ENCODE measurements around the gene C17orf50.

The C17orf50 gene

GRCh38 chr17:35757243-35757642 is 3.4 kb upstream of the C17orf50 start:
- no peak for DNase-seq

DNA sequence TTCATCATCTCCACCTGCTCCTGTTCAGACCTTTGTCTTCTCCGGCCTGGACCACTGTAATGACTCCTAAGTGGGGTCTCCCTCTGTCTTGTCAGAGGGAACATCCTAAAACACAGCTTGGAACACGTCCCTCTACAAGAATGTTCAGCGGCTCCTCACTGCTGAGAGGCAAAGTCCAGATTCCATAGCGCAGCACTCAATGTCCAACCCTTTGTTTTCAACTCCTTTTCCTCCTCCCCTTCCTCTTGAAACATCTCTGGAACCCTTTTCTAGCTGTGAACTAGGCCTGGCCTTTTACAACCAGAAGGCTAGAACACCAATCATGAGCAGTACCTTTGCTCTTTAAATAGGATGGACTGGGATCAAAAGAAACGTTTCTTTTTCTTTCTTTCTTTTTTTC is 914 bp downstream of the C17orf50 start:
- DNase-seq: no peak

DNA sequence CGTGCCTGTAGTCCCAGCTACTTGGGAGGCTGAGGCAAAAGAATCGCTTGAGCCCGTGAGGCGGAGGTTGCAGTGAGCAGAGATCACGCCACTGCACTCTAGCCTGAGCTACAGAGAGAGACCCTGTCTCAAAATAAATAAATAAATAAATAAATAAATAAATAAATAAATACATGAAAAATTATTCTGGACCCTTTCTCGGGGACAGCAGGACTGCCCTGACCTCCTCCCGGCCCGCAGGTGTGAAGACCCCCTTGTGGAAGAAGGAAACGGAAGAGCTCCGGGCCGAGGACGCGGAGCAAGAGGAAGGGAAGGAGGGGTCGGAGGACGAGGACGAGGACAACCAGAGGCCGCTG is 3.1 kb downstream of the C17orf50 start:
- no peak for DNase-seq

GRCh38 chr17:35764123-35764991 is 3.7 kb downstream of the C17orf50 start:
- no peak for DNase-seq

DNA sequence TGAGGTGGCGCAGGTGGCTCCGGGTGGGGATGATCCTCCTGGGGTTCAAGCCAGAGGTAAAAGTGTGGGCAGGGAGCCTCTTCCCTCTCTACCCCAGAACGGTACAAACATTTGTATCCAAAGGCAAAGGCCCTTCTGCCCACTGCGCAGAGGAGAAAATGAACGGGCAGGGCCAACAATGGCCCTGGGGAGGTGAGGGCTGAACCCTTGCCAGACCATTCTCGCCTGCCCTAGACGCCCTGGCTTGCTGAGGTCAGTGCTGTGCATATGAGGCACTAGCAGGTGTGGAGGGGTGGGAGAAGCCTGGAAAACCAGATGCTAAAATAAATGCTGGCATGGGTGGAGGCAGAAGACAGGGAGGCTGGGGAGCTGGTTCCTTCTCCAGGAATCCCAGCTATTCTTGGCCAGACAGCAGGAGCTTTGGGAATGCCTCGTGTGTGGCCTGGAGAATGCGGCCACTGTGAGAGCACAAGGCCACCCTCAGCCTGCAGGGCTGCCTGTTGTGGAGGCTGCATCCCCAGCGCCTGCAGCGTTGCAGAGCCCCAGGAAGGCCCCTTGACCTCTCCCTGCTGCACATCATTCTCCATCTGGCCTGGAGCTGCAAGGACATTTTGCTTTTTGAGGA is 4.5 kb downstream of the C17orf50 start:
- DNase-seq: no peak

DNA sequence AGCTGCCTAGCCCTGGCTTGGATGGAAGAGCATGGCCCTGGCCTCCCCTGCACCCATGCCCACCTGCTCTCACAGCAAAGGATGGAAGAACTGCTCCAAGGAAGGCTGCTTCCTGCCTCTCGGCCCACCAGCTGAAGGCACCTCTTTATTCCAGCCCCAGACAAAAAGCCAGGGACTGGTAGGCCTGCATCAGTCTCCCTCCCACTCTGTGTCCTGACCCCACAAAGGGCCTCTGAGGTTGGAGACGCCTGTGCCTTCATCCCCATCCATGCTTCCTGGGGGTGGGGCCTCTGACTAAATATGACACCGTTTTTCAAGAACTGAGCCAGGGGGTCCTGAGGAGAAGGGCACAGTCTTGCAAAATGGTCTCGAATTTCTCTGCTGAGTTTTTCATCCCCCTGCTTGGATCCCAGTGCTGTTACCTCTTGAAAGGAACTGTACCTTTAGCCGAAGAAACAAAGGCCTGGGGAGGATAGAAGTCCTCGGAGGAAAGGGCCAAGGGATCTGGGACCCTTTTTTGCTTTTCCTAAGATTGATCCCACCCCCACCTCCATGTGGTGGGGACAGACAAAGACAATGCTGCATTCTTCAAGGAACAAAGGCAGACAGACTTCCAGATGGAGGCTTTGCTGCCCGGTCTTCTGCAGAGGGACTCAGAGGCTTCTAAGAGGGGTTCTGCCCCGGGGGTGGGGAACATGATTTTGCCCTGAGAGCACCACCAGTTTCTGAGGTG is 5.2 kb downstream of the C17orf50 start:
- DNase-seq: no peak

GRCh38 chr17:35766489-35766877 is 5.8 kb downstream of the C17orf50 start:
- DNase-seq: no peak

DNA sequence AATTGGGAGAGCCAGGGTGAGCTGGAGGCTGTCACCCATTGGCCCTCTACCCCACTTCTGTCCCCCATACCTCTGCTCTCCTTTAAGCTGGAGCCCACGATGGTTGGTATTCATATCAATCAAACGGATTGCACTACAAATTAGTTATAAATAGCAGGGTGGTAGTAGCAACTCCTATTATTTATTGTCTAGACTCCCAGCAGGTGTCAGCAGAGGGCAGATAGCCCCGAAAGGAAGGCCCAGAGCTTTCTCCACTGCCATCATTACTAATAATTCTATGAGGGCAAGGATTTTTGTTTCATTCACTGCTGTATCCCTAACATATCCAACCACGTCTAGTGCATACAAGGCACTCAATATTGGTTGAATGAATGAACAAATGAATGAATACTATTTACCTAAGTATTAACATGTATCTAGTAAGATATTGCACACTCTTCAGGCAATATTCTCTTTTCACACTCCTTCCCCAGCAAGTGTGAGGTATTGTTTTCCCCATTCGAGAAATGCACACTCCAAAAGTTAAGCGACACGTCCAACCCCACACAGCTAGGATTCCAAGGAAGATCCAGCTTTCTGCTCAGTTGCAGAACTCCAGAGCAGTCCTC is 6.3 kb downstream of the C17orf50 start:
- no peak for DNase-seq

DNA sequence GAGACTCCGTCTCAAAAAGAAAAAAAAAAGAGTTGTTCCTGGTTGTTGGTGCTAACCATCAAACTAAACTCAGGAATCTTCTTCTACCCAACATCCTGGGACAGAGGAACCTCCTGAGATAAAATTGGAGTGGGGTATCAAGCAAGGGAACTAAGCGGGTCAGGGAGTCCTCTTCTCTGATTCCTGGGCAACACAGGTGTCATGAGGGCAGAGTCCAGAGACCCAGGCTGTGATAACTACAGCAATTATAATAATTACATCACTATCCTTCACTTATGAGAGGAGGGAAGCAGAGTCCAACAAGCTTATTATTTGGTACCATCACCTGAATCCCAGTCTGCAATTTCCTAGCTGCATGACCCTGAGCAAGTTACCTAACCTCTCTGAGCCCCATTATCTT is 8.1 kb downstream of the C17orf50 start:
- no peak for DNase-seq

- DNase-seq: no peak
Measured at GRCh38 chr17:35769895-35770486, 9.3 kb downstream of the C17orf50 start.

DNA sequence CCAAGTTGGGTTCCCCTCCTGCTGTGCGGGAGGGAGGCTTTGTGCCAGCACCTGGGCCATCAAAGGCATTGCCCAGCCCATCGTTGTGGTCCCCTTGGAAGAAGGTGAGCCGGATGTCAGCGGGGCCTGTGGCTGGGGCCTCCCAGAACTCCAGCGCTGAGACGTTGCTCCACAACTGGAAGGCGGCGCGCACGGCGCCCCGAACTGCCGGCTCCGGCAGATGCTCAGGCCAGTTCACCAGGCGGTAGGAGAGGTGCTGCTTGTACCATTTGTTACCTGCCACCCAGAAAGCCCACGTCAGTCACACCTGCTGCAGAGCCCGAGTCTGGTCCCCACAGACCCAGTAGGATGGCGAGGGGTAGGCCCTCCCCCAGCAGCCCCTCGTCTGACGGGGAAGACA is 12.4 kb downstream of the C17orf50 start:
- DNase-seq: no peak

GRCh38 chr17:35773679-35774425 is 13.2 kb downstream of the C17orf50 start:
- no peak for DNase-seq

GRCh38 chr17:35774499-35774898 is 13.8 kb downstream of the C17orf50 start:
- no peak for DNase-seq

DNA sequence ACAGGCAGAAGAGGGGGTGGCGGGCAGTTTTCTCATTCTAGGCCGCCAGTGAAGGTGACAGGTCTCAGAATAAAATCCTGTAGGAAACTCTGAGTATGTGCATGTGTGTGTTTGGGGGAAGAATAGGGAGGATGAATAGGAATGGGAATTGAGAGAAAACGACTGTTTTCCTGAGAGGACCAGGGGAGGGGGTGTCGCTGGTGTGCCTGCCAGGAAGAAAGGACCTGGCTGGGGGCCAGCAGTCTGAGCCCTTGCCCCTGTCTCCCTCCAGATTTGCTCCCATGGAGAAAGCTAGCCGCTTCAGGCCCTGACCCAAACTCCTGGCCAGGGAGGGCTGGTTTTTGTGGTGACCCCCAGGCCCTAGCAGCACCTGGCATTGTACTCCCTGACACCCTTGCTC is 14.4 kb downstream of the C17orf50 start:
- DNase-seq: no peak

DNA sequence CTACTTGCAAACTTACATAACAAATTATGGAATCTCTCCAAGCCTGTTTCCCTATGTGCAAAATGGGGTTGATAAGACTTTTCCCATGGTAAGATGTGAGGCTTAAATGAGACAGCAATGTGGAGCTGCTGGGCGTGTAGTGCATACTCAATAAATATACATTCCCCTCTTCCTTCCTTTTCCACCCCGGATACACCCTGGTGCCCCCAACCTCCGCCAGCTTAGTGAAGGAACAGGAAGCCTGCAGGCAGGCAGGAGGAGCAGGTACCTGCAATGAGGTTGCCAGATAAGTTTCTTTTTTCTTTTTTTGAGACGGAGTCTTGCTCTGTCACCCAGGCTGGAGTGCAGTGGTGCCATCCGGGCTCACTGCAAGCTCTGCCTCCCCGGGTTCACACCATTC is 14.9 kb downstream of the C17orf50 start:
- DNase-seq: no peak

DNA sequence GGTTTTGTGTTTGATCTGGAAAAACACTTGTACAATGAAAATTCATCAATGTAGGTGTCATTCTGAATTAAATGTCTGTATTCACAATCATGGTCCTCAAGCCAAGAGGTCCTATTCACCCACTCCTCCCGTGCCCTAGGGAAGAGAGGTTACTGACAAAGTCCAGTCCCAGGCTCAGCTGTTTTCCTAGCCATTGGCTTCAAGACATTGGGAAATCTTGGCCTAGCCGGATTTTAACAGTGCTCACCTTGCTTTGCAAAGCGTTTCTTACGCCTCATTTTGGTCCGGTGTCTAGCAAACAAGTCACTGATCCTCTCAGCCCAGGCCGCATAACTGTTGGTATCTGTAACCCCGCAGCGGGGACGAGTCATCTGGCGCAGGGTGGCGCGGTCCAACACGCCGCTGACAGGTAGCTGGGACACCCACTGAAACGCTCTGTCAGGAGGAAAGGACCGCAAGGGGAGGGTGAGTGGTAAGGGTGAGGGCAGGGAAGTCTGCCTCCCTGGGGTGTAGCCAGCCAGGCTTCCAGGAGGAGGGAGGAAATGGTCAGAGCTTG is 18.0 kb downstream of the C17orf50 start:
- DNase-seq: no peak

GRCh38 chr17:35780950-35781349 is 20.3 kb downstream of the C17orf50 start:
- DNase-seq: no peak

- no peak for DNase-seq
Measured at GRCh38 chr17:35784895-35785294, 24.2 kb downstream of the C17orf50 start.

DNA sequence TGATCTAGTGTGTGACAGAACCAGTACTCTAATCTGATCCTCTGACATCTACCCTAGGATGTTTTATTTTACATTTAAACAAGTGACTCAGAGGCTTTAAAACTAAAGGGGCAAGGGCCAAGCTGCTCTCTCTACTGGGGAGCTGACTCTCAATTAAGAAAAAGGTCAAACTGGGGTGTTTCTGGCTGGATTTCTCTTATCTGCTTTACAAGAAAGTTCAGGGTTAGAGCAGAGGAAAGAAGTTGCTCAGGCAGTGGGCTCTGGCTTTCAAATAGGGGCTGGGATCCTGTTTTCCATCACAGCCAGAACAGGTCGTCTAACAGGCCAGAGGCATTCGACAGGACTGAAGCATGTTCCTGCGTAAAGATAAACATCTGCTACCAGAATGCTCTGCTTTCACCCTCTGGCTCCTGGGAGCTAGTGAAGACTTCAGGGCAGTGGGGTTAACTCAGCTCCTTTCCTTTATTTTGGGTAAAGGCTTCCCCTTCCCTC is 26.3 kb downstream of the C17orf50 start:
- DNase-seq: no peak

DNA sequence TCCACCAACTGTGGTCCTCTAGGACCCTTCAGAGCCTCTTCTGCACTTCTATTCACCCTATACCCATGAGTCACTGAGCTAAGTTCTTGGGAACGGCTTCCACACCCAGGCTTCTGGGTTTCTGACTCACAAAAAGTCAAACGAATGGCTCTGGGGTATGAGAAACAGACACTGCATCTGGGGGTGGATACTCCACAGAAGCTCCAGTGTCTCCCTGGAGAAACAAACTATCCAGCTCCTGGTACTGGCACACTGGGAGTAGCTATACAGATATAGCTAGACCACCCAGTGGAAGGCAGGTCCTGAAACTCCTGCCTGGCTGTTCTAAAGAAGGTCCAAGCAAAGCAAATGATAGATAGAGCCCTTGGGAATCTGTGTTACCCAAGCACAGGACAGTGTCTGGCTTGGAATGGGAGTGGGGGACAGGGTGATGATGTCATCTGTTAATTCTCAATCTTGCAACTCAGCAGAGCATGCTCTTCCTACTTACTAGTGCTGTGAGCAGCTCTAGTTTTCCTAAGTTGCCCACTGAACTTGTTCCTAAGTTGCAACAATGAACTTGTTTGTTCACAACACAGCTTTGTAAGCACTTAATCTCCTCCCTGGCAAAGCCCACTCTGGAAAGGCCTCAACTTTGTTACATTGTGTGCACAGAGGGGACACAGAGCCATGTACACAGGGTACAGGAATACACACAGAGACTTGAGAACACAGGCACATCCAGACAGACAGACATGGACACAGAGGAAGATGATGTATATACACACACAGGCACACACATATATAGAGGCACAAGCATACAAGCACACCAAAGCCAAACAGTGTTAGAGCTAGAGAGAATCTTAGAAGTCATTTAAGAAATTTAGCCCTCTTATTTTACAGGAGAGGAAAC is 28.0 kb downstream of the C17orf50 start:
- no peak for DNase-seq

GRCh38 chr17:35790841-35791240 is 30.2 kb downstream of the C17orf50 start:
- no peak for DNase-seq
